NCI-H1048 (cell line): ENCODE data around the gene ATAD3B.
A peak's percentile ranks its signal among the peaks of the same experiment; 100 is the strongest.
"Not testable (repeated sequence)": the region's sequence is repeated elsewhere in the genome, so short reads cannot be mapped to it uniquely, and the experiment has no call there.

ENCODE experiments used
- DNase-seq: peaks from one replicate; lab custom pipeline; 2025; lab: John Stamatoyannopoulos, UW

Gene ATAD3B

DNA sequence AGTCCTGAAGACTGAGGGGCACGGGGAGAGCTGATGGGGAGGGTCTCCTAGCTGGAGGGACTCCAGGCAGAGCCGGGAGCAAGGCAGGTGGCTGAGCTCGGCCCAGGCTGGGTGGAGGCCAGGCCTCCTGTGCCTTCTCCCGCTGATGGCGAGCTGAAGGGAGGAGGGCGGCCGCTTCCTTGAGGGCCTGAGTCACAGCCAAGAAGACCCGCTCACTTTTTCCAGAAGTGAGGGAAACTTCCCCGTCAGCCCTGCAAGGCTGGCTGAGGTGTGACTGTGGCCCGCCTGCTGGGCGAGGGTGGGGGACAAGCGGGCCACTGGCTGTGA, 37.8 kb upstream of the ATAD3B start:
- DNase-seq = no peak

DNA sequence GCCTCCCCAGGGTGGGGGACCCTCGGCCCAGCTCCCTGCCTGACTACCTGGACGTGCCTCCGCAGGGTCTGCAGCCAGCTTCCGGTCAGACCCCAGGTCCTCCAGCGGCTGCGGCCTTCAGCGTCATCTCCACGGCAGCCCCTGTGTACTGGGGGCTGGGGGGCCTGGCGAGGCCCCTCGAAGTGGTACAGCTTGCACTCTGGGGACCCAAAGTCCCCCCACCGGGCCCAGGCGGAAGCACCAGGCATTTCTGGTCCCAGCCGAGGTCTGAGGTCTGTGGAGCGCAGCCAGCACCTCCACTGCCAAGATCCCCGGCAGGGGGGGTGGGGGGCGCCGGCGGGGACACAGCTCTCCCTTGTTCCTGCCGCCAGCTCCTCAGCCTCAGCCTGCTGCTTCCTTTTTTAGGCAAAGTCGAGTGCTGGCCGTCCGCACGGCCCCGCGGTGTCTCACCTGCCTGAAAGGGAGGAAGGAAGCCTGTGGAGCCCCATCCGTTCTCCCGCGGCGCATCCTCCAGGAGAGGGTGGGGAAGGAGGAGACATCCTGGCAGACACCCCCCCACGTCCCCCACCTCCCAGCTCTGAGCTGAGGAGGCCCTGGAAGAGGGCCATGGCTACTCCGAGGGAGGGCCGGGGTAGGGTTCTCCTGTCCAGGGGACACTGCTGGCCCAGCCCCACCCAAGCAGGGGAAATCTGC, 37.3 kb upstream of the ATAD3B start:
- DNase-seq = no peak

DNA sequence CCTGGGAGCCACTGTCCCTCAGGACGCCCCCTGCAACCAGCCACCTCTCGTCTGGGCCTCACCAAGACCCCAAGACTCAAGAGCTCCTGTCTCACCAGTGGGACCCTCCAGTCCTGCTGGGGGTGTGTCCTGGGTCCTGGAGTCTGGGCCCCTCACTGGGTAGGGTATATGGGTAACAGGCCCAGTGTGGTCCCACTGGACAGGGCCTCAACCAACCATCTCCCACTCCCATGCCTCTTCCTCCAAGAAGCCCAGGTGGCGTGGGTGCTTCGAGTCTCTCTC, 36.8 kb upstream of the ATAD3B start:
- DNase-seq = no peak

DNA sequence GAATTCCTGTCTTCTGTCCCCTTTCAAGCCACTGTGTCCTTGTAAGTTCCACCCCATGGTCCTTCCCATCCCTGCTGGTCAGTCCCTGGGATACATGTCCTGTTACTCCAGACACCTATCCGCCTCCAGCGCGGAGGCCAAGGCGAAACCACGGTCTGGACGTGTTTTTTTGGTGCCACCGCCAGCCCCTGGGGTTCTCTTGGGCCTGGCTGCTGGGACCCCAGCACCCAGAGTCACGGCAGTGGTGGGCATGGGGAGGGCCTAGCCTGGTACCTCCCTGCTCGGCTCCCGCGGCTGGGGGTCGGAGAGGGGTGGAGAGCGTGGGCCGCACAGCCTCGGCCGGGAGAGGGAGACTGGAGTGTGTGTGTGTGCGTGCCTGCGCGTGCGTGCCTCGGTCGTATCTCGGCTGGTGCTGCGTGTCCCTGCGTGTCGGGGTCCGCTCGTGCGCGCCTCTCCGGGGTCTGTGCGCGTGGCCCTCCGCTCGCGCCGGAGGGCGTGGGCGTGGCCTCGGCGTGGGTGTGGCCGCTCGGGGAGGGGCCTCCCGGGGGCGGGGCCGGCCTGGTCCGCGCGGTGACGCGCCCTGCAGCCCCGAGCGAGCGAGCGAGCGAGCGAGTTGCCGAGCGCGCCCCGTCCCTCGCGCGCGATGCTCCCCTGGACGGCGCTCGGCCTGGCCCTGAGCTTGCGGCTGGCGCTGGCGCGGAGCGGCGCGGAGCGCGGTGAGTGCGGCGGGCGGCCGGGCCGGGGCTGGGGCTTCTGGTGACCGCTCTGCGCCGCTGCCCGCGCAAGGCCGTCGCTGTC, 36.3 kb upstream of the ATAD3B start, which contains the start of gene VWA1:
Gene VWA1 (plus strand): TSS at position 585 of the 798 bp plus-strand sequence. CDS start 59 bp downstream, at position 644.
- peak; percentile 44 for DNase-seq

DNA sequence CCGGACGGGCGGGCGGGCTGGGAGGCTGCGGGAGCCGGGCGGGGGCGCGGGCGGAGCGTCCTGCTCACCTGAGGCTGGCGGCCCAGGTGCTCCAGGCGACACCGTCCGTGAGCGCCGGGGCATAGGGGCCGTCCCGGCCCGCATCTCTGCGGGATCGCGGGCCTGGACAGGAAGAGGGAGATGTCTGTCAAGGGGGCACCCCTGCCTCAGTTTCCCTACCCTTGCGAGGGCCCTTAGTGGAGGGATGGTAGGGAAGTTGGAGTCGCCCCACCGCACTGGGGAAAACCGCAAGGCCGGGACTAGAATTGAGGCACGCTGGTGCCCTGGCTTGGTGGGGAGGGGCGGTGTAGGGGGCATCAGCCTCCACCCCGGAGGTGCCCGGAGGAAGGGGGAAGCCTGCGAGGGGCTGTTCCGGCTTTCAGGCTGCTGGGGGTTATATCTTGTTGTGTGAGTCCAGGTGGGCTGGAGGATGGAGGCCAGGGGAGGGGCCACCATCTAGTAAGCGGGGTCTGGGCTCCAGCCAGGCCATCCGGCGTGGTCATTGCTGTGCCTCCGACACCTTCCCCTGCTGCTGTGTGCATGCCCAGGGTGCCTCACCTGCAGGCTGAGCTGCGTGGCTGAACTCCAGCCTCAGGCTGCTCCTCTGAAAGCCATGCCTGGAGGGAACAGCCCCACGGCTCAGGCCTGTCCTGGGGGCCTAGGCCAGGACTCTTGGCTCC, 35.5 kb upstream of the ATAD3B start:
- no peak for DNase-seq

DNA sequence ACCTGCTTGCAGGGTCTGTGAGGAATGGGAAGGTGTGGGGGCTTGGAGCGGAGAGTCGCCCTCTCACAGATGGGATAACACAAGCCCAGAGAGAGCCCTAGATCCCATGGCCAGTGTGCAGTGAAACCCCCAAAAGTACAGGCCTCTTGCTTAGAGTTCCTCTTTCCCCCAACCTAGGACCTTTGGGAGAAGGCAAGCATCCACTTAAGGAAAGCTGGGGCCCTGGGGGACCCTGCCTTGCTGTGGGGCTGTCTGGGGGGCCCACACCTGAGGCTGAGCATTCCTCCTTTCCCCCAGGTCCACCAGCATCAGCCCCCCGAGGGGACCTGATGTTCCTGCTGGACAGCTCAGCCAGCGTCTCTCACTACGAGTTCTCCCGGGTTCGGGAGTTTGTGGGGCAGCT, 34.9 kb upstream of the ATAD3B start:
- DNase-seq = no peak

DNA sequence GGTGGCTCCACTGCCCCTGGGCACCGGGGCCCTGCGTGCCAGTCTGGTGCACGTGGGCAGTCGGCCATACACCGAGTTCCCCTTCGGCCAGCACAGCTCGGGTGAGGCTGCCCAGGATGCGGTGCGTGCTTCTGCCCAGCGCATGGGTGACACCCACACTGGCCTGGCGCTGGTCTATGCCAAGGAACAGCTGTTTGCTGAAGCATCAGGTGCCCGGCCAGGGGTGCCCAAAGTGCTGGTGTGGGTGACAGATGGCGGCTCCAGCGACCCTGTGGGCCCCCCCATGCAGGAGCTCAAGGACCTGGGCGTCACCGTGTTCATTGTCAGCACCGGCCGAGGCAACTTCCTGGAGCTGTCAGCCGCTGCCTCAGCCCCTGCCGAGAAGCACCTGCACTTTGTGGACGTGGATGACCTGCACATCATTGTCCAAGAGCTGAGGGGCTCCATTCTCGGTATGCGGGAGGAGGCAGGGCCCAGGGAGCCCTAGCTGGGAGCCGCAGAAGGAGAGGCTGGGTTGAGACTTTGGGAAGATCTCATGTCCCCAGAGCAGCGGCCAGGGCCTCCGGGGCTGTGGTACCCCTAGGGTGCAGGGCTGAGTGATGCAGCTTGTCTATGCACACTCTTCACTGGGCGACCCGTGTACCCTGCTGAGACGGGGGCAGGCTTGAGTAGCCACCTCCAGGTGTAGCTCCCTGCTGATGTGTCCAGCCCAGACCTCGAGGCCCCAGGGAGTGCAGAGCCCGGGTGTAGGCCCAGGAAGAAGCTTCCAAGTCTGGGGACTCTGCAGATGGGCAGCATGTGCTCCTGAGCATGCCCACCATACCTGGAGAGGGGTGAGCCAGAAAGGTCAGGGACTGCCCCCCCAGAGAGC, 34.3 kb upstream of the ATAD3B start:
- DNase-seq = no peak

DNA sequence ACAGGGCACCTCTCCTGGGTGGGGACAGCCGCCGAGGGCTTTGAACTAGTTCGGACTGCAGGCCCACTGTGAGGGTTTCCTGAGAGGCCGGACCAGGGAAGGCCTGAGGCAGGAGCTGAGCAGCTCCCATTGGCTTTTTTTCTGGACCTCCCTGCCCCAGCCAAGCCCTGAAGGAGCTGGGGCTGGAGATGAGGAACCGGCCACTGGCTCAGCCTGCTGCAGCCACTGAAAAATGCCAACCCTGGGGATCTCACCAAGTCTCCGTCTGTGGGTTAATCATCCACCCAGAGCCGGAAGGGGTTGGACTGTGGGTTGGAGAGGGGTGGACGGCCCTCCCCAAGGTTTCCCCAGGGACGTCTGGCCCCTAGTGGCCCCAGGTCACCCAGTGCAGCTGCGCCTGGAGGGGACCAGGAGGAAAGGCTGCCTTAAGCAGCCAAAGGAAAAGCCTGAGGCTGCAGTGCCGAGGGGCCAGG, 33.6 kb upstream of the ATAD3B start:
- DNase-seq = no peak

DNA sequence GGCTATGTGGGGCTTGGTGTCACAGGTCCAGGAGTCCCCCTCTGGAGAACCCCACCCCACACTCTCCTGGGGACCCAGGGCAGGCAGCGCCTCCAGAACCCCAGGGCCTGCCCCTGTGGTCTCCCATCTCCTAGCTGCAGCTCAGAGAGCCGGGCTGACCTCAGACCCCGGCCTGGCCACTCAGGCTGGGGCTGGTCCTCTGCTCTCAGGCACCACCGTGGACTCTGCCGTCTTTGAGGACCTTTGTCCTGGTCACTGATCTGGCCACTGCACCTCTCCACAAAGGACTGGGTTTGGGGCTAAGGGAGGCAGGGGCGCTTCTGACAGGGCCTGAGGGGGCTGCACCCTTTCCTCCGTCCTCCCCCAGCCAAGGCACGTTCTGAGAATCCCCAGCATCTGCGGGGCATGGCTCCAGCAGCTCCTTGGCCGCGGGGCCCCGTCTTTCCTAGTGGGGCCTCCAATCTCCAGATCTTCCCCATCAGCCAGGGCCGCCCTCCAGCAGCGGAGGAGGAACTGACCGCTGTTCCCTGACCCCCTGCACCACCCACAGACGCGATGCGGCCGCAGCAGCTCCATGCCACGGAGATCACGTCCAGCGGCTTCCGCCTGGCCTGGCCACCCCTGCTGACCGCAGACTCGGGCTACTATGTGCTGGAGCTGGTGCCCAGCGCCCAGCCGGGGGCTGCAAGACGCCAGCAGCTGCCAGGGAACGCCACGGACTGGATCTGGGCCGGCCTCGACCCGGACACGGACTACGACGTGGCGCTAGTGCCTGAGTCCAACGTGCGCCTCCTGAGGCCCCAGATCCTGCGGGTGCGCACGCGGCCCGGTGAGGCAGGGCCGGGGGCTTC, 32.8 kb upstream of the ATAD3B start:
- no peak for DNase-seq

DNA sequence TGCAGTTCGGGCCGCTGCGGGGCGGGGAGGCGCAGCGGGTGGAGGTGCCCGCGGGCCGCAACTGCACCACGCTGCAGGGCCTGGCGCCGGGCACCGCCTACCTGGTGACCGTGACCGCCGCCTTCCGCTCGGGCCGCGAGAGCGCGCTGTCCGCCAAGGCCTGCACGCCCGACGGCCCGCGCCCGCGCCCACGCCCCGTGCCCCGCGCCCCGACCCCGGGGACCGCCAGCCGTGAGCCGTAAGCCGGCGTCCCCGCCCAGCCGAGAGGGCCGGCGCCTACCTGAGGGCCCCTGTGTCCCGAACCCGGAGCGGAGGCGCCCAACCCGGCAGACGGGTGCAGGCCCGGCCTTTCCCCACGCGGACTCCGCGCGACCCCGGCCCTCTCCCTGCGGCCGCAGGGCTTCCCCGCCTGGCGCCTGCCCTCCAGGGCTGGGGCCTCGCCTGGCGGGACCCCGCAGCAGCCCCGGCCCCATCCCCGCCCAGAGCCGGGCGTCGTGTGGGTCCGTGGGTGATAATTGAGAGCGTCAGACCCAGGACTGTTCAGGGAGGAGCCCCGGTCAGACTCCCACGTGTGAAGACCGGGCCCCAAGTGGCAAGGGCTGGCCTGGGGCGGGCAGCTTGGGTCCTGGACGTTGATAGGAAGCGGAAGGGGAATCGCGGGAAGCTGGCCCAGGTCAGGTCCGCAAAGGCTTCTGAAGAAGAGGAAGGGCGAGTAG, 31.9 kb upstream of the ATAD3B start:
- DNase-seq = no peak

DNA sequence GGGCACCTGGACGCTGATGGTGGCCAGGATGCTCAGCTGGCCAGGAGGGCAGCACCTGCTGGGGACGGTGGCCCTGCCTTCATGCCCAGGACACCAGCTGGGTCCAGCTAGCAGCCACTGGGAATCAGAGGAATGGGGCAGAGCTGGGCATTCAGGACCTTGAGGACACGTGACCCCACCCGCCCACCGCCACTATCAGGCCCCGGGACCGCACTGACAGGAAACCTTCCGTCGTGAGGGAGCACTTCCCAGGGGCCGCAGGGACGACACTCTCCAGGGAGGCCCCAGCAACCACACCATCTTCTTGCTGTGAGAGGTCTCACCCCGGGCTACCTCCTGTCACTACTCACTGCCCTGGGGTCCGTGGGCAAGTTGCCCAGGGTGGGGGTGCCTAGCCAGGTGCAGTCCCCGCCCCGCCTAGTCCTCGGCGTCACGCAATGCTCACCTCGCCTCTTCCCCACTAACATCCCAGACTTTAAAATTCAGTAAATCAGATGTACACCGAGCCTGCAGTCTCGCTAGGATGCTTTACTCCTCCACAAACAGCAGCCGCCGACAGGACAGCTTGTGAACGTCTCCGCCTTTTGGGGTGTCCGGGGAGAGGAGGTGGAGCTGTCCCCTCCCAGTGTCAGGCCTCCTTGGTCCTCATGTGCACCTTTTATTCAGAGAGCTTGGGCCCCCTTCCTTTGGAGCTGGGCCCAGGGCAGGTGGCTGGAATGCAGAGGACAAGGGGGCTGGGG, 31.1 kb upstream of the ATAD3B start:
- DNase-seq = no peak

DNA sequence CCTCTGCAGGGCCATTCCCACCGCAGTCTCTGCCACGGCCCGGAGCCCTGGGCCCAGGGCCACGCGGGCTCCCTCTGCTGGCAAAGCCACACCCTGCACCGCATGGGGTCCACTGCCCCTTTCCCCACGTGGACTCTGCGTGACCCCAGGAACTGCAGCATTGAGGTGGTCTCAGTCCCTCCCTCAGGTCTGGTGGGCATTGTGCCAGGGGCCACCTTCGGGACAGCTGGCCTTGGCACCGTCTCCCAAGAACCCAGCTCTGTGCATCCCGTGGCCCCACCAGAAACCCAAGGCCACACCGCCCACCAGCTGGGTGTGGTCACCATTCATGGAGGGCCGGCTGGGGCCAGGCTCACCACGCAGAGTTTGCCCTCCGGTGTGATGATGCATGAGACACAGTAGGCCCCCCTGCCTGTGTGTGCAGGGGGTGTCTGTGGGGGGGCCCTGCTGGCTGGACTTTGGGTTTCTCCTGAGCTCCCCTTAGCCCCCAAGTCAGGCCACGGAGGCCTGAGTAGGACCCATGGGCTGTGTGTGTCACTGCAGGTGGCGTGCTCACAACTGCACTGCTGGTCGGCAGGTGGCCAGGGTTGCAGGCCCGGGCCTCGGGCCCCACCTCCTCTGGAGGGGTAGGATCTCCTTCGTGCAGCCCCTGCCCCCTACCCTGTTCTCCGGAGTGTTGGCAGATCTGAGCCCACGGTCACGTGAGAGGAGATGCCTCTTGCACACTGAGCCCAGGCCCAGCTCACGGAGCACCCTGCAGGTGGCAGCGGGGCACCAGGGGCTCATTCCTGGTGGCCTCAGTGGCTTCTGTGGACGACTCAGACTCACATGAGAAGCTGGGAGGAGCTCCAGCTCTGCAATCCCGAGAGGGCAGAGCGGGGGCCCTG, 30.3 kb upstream of the ATAD3B start:
- no peak for DNase-seq

DNA sequence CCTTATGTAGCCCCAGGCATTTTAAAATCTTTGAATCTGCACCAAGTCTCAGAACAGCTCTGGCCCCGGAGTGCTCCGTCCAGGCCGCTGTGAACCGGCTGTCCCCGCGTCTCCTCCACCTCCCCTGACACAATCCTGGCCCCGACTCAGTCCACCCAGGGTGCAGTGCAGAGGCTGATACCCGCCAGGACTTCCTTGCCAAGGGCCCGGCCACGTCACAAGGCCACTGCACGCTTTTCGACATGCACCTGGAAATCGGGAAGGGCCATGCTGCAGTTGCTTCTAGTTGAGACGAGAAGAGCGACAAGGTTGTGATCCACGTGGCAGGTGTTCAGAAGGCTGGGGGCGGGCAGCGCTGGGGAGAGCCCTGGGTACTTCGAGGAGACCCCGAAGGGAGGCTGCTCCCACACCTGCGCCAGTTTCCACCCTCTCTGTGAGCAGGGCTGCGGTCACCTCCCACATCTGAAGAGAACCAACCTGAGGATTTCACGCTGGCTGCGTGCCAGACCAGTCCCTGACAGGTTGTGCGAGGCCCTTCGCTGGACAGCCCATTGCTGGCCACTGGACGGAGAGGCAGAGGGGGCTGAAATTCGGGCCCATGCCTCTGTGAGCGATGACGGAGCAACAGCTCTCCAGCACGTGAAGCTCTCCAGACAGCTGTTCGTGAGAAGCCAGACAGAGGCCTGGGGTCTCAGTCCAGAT, 29.3 kb upstream of the ATAD3B start:
- DNase-seq = no peak

DNA sequence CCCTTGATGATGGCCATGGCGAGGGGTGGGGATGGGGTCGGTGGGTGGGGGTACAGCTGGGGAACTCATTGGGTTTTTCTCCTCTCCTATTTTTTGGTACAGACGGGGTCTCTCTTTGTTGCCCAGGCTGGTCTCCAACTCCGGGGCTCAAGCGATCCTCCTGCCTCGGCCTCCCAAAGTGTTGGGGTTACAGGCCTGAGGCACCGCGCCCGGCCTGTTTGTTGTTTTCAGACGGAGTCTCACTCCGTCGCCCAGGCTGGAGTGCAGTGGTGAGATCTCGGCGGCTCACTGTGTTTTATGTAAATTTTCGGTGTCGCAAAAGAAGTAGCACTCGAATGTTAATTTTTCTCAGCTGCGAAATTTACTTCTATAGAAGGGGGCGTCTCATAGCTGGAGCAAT, 24.9 kb upstream of the ATAD3B start:
- not testable (repeated sequence) for DNase-seq

DNA sequence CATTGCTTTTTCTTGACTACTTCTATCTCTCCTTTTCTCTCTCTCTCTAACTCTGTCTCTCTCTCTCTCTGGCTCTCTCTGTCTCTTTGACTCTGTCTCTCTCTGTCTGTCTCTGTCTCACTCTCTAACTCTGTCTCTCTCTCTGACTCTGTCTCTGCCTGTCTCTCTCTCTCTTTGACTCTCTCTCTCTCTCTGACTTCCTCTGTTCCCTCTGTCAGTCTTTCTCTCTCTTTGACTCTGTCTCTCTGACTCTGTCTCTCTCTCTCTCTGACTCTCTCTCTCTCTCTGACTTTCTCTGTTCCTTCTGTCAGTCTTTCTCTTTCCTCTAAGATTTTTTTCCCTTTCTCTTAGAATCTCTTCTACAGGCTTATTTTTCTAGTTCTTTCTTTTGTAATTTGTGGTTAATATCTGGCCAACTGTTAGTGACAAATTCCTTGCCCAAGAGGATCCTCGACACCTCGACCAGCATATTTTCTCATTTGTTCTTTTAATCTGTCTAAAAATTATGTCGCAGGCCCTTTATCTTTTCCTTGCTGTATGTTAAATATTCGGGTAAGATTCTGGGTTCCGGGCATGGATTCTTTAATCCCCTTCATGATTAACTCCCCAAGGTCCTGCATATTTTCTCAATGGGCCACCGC, 22.3 kb upstream of the ATAD3B start, which contains the start of gene ATAD3C:
Gene ATAD3C (plus strand): TSS at position 591 of the 641 bp plus-strand sequence. CDS start 995 bp downstream, outside the sequence.
- no peak for DNase-seq

DNA sequence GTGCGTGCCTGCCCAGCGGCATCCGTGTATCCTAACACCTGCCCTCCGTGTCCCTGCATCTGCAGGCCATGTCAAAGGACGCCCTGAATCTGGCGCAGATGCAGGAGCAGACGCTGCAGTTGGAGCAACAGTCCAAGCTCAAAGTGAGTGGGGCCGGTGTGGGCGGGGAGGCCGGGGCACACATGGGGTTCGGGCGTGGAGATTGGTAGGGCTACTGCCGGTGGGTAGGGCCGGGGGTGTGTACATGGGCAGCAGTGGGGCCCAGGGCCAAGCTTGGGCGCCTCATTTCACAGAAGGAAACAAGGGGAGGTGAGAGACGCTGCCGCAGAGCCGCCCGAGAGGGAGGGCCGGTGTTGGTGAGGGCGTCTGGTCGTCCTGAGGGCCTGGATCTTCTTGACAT, 20.9 kb upstream of the ATAD3B start:
- not testable (repeated sequence) for DNase-seq

DNA sequence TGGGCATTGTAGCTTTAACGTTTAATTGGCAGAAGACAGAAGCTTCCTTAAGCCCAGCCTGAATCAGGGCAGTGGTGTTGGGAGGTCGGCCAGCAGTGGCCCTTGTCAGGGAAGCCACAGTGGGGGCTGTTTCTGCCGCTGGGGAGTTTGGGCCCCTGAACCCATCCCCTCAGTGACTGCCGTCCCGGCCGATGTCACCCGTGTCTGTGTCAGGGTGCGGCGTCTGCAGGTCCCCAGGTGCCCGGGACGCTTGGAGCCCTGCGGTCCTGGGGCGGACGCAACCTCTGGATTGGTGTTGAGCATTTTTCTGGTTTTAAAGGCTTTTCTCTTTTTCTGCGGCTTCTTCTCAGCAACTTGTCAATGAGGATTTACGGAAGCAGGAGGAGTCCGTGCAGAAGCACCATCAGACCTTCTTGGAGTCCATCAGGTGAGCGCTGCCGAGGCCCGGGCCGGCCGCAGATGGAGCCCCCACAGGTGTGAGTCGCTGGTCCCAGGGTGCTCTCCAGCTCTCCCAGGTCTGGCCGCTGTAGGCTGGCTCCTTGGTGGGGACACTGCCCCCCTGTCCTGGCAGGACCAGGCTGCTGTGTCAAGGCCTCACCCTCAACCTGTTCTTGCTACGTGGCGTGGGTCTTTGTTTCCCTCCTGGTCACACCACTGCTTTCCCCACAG, 19.7 kb upstream of the ATAD3B start:
- DNase-seq = no peak
